ENCODE measurements around the gene ATP5PO.
A peak's percentile ranks its signal among the peaks of the same experiment; 100 is the strongest.

ATP5PO gene

DNA sequence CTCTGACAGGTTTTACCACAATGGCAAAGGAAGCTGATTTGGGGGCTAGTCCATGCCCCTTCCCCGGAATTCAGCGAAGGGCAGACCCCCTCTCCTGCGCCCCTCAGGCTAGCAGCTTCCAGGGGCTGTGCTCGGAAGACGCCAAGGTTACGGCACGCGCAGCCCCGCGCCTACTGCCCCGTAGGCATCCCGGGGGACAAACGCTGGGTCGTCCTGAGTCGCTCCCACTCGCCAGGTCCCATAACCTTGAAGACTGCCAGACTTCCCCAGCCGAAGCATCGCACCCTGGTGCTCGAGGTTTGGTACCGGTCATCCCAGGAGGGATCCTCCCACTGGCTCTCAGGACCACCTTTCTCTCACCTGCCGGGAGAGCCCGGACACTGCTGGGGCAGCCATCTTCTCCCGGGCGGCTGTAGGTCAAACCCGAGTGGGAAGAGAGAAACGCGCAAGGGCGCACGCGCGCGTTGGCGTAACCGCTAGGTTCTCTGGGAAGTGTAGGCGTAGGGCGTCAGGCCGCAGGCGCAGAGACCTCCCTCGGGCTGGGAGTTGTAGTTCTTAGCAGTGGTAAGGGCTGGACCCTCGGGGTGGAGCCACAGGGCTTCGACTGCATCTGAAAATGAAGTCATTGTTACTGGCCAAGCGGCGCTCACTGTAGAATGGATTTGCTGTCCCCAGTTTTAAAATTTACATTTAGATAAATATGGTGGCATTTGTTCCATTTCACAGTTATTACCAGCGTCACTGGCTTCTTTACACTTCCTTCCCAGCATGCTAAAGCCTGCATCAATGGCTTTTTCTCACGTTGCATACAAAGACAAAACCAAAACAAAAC lies at the start of gene ATP5PO:
ATP5PO (minus strand) TSS at position 437 of the 832 bp plus-strand sequence; CDS start at position 396, 41 bp downstream.
- DNase-seq: peak; percentile 94

- no peak for DNase-seq
Observed at GRCh38 chr21:33964706-33965325, 49.2 kb upstream of the ATP5PO start.

DNA sequence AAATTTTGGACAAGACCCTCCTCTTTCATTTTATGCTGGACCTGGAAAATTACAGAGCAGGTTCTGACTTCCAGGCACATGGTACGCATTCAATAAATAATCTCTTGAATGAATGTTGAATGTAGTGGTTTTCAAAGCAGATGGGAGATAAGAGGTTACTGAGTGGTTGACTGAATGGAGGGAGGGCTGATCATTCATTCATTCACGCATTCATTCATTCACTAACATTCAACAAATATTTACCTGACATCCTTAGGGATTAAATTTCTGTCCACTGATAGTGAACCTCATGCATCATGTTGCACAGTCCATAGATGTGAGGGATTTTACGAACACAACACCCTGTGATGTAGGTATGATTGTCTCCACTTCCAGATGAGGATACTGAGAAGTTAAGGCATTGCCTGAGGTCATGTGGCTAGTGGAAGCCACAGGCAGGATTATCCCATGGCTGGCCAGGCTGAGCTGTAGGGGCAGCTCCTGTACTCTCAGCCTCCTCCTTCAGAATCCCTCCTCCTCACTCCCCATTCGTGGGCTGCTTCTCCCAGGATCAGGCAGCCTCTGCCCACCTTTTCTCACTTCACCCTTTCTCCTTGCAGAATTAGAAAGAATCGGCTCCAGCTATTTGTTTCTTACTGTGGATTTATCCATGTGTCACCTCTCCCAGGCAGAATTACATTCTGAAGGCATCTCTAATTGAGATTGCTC lies 48.4 kb upstream of the ATP5PO start:
- DNase-seq: no peak

DNA sequence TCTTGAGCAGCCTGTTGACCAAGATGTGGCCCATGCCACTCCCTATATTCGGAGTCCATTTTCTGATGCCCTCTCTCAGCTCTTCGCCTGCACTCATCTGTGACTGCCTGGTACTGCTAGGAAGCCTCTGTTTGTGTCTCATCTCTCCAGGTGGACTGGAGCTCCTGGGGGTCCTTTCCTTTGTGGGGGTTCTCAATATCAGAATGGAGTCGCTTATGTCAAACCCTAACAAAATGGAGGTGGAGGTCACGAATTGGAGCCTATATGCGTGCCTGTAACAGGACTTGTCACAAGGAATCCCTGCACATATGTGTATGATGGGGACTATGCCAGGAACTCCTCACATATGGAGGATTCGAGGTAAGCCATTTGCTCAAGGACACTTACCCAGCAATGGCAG lies 46.7 kb upstream of the ATP5PO start:
- no peak for DNase-seq

- DNase-seq: no peak
Observed at GRCh38 chr21:33961061-33961460, 45.5 kb upstream of the ATP5PO start.

- DNase-seq: no peak
Observed at GRCh38 chr21:33959680-33960079, 44.1 kb upstream of the ATP5PO start.

DNA sequence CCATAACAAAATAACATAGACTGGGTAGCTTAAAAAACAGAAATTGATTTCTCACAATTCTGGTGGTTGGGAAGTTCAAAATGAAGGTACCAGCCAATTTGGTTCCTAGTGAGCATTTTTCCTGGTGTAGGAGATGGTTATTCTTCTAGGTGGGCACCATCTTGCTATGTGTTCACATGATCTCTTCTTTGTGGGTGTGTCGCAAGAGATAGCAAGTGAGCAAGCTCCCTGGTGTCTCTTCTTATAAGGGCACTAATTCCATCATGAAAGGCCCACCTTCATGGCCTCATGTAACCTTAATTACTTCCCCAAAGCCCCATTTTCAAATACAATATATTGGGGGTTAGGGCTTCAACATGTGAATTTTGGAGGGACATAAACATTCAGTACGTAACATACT lies 38.8 kb upstream of the ATP5PO start:
- DNase-seq: no peak

DNA sequence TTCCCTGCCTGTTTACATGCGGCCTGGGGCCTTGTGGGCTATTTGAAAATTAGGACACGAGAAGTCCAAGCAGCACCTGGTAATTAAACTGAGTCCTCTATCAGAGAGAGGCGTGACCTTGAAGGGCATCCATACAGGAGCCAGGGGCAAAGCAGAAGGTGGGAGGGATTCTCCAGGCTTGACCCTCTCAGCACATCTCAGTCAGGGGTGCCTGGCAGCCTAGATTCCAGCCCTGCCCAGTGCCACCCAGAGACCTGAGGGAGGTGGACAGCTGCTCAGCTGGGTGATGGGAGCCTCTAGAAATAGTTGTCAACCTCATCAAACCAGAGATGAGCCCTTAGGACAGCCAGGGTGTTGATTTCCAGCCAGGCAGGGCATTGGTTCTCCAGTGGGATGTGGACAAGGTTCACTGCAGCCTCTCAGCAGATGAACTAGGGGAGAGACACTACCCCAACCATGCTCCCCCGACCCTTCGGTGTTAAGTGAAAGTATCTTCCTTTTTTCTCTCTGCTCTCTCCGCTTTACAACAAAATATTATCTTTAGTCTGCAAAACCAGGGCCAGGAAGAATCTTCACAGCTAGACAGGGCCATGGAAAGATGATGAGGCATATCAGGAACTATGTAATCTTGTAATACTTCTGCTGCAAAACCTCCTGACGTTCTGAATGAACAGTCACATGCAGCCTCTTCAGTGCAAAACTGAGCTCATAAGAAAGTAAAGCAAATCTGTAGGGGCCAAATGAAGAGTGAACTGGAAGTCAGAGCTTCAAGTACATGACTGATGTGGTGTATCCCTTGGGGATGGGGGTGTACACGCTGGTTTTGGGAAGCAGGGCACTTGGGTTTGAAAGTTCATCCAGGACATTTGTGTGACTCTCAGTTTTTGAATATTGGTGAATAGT lies 35.9 kb upstream of the ATP5PO start:
- DNase-seq: no peak

GRCh38 chr21:33950431-33951079 lies 35.0 kb upstream of the ATP5PO start:
- DNase-seq: no peak

DNA sequence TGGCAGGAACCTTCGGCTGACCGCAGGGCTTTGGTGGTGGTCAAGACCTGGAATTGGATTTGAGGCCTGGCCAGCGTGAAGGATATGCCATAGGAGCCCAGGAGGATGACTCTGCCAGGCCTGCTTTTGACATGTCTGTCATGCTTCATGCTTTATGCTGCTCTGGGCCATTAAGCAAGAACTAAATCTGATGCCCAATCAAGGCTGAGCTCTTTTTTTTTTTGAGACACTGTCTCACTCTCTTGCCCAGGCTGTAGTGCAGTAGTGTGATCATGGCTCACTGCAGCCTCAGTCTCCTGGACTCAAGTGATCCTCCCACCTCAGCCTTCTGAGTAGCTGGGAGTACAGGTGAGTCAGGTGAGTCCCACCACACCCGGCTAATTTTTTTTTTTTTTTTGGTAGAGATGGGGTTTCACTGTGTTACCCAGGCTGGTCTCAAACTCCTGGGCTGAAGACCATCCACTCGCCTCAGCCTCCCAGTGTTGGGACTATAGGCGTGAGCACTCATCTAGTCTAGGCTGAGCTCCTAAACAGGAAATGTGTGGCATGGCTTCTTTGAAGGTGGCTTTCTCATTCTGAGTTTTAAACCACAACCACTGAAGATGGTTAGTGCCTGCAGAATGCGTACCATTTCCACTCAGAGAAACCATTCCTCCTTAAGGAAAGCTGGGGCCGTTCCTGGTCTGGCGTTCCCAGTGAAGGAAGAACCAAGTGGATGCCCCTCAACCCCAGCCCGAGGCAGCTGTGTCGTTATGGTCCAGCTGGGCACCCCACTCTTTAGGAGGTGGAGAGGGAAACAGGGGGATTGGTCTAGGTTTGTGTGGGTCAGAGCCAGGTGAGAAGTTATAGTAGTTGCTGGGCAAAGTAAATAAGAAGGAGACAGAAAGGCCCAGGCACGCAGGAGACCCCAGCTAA lies 34.2 kb upstream of the ATP5PO start:
- no peak for DNase-seq

- no peak for DNase-seq
Observed at GRCh38 chr21:33948951-33949444, 33.4 kb upstream of the ATP5PO start.

GRCh38 chr21:33948096-33948950 lies 32.7 kb upstream of the ATP5PO start:
- peak; percentile 34 for DNase-seq

DNA sequence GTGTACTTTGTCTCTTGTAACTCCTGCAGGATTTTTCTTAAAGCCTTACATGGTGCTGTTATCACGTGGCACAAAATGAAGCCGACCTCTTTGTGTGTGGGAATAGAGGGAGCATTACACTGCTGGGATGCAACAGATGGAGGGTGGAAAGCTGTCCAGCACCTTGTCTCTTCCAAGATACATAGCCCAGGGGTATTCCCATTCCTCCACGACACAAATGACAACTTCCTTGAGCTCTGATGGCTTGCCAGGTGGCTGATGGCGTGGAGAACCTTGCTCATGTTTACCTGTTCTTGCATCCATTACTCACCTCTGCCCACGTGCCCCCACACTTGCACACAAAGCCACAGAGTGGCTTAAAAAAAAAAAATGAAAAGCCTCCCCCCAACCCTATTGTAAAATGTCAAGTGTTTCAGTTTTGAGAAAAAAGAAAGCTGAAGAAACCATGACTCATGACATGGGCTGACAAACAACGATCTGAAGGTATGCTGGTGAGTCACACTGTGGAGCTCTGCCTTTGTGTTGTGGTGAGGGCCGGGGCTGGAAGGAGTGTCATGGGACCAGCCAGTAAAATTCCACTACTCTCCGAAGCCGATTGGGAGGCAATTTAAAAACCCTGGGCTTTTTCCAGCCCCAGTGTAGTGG lies 32.0 kb upstream of the ATP5PO start:
- peak; percentile 12 for DNase-seq

DNA sequence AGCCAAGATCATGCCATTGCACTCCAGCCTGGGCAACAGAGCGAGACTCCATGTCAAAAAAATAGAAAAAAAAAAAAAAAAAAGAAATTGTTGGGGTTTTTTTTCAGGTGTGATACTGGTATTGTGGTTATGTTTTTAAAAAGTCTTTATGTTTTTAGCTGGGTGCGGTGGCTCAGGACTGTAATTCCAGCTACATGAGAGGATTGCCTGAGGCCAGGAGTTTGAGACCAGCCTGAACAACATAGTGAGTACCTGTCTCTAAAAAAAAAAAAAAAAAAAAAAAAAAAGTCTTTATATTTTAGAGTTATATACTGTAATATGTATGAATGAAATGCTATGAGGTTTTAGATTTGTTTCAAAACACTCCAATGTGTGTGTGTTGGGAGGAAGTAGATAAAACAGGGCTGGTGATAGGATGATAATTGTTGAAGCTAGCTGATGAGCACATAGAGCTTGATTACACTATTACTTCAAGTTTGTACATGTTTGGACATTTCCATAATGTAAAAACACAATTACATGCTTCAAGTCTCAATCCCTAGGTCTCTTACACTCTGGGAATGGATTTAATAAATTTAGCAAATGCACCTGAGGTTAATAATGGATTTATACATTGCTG lies 30.2 kb upstream of the ATP5PO start:
- DNase-seq: no peak

- DNase-seq: no peak
Observed at GRCh38 chr21:33944185-33944763, 28.7 kb upstream of the ATP5PO start.

- no peak for DNase-seq
Observed at GRCh38 chr21:33943293-33943692, 27.7 kb upstream of the ATP5PO start.

GRCh38 chr21:33942426-33942825 lies 26.8 kb upstream of the ATP5PO start:
- no peak for DNase-seq

DNA sequence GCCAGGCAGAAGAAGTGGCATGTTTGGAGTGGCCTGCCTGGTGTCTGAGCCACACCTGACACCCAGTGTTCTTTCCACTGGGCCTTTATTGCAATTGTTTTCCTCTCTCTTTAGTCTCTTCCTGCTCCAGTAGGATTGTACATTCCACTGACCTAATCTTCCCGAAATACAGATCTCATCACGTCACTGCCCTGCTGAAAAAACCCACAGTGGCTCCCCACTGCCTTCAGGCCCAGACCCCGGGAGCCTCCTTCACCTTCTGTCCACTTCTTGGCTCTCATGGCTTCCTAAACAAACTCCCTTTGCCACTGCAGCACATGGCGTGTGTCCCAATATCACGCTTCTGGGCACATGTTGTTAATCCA lies 25.3 kb upstream of the ATP5PO start:
- no peak for DNase-seq
